DMS53 treated with DMSO at 0.1 percent for 48 hours (cell line): ENCODE data around the gene CFTR.
"Not testable (repeated sequence)": the region's sequence is repeated elsewhere in the genome, so short reads cannot be mapped to it uniquely, and the experiment has no call there.

ENCODE experiments used
- DNase-seq: peaks from one replicate; lab custom pipeline; 2025; ENCODE audit not compliant: unreplicated experiment; lab: John Stamatoyannopoulos, UW

CFTR gene

DNA sequence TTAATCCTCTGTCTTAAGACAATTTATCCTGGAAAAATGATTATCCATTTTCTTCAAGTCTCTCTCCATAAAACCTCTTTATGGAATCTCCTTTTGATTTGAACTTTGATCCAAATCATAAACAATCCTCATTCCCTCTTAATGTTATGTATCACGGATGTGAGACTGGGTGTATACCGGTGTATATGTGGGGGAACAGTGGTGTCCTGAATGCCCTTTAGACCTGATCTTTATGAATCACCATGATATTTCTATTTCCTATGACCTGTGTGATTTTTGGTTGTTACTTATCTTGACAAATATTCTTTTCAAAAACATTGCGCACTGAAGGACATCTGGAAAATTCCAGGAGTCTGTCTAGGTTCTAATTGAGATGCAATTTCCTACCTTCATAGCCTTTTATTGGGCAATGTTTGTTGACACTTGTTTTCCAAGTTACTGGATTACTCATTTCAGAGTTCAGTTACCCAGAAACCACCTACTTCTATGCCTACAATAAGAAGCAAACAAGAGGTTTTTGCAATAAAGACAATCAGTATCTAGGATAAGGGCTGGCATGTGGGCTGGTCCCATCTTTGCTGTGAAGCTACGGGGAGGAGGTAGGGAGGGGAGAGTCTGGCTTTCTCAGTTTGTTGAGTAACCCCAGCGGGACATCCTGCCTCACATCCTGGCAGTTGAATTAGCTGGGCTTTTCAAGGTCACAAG is 203.0 kb downstream of the CFTR start:
- no peak for DNase-seq

DNA sequence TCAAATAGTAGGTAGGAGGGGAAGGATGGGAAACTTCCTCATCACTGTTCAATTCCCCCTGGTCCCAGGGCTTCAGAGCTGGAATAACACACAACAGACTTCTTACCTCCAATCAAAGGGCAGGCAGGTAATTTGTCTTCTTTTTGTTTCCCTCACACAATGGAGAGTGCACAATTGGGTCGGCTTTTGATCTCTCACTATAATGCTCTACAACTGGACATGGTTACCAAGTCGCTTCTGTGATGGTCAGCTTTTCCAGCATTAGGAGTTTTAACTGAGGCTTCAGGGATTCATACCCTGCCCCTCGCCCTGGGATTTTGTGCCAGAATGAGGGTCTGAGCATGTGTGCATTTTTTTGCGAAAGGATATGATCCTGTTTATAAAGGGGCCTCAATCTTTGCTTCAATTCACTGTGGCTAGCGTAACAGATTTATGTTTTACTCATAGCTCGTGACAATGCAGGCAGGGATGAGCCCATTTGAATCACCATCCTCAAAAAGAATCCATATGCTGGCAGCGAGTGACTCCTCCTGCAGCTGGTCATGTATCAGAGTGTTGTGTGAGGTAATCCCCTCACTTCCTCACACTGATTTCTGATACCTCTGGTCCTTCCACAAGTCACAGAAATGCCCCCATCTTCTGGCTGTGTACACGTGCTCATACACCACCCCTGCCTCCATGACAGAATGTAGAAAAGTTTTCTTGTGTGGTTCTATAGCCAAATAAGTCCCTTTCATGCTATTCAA is 203.8 kb downstream of the CFTR start:
- DNase-seq = no peak

DNA sequence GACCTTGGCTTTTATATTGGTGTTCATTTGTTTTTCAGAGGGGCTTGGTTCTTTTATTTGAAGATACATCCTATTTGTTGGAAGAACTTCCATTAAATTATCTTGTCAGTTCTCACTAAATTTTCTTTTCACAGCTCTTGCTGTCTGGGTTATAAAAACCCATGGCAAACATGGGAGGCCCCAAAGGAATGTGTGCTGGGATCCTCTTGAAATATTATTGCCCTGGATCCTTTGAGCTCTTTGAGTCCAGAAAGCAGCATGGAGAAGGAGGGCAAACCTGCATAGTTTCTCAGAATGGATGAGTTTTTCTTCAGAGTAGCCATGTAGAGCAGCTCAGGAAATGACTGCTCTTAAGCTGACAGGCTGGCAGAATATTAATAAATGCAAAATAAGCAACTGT is 206.0 kb downstream of the CFTR start:
- DNase-seq = no peak

DNA sequence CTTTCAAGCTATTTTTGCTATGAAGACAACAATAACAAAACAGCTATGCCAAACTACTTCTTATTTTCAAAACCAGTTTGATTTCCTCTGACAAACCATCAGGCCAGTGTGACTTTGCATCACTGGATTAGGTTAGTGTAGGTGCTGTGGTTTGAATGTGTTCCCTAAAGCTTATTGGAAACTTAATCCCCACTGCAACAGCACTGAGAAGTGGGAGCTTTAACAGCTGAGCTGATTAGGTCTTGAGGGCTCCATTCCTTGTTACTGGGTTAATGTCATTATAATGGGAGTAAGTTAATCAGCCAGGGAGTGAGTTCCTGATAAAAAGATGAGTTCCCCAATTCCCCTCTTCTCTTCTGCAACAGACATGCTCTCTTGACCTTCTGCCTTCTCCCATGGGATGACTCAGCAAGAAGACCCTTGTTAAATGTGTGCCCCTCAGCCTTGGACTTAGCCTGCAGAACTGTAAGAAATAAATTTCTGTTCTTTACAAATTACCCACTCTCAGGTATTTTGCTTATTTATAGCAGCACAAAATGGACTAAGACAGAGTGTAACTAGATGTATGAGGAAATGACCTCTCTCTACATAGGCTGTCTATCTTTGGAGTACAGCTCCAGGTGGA is 206.6 kb downstream of the CFTR start:
- DNase-seq = no peak

DNA sequence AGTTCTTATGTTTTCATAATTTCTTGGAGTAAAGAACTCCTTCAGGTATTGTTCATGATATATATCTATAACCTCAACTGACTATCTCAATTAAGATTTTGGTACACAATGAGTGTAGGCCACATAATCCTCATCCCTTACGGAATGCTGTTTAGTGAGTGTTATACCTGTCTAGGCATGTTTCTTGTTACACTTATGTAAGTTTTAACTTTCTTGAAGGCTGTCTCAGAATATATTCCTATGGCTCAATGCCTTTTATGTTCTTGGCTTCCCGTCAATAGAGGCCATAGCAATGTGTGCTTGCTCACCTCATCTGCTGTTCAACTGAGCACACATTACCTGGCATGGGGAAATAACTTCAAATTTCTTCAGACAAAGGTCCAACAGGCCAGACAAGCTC is 208.3 kb downstream of the CFTR start:
- DNase-seq = no peak

DNA sequence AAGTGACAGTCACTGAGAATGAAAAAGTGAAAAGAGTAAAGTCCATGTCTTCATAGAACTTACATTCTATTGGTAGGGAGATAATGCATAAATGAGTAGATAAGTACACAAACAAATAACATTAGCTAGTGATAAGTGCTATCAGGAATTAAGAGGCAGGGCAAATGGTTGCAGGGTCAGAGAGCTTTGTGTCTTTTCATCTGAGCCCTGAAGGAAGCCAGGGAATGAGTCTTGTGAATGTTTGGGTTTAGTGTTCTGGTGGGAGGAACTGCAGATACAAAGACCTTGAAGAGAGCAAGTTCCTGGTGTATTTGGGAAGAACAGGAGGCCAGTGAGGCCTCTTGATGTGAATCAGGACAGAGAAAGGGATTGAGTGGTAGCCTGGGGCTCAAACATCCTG is 209.6 kb downstream of the CFTR start:
- no peak for DNase-seq

DNA sequence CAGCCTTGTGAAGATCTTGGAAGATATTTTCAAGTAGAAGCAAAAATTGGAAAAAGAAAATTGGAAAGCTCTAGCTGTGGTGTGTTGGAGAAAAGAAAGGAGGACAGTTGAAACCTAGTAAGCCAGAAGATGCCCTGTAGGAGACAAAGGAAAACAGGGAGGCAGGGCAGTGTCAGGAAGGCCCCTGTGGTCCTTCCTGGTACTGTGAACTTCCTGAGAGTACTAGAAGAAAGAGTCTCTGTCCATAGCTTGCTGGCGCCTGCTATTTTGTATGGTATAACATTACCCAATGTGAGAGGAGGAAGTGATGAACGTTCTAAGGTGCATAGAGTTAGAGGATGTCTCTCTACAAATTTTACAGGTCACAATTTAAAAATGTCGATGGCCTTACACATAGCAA is 210.3 kb downstream of the CFTR start:
- DNase-seq = no peak

DNA sequence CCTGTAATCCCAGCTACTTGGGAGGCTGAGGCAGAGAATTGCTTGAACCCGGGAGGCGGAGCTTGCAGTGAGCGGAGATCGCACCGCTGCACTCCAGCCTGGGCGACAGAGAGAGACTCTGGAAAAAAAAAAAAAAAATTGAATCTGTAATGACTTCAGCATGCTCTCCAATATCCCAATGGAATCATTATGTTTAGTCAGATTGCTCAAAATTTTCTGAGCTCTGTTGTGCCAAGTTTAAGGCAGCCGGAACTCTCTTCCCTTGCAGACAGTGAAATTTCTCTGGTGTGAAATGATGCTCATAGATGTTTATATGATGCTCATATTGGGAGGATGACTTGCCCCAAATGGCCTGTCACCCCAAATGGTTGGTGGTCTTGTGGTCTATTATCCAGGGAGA is 212.5 kb downstream of the CFTR start:
- DNase-seq = no peak

DNA sequence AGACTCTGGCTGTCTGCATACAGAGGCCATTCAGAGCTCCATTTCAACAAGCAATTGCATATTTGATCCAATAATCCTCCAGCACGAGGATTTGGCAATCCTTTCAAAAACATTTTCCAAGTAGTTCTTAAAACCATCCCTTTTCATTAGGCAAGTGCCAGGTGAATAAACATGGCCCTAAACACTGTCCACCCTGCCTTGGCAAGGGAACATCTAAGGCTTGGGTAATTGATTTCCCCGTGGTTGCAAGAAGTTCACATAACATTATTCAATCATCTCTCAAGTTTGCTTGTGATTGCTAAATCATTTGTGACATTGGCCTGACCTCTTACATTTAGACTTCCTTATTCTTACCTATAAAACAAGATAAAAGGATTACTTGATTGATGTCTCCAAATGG is 218.2 kb downstream of the CFTR start:
- no peak for DNase-seq

DNA sequence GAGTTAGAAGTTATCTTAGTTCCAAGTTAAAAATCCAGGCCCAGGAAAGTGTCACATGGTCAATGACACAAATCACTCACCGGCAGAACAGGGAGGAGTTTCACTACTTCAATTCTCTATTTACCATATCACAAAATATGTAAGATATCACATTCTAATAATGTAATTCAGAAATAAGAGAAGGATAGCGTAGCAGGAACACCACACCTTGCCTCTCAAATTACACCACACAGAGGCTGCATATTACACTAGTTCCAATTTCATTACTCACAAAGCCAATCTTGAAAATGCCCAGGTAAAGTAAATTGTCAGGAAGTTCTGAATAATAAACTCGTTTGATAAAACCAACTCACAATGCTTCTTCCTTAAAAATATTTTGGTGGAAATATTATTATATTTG is 224.2 kb downstream of the CFTR start:
- DNase-seq = no peak

DNA sequence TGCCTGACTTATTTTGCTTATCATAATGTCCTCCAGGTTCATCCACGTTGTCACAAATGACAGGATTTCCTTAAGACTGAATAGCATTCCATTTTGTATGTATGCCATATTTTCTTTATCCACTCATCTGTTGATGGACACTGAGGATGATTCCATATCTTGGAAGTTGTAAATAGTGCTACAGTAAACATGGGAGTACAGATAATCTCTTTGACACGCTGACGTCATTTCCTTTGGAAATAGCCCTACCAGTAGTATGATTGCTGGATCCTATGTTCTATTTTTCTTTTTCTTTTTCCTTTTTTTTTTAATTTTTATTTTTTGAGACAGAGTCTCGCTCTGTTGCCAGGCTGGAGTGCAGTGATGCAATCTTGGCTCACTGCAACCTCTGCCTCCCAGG is 225.8 kb downstream of the CFTR start:
- DNase-seq = no peak

DNA sequence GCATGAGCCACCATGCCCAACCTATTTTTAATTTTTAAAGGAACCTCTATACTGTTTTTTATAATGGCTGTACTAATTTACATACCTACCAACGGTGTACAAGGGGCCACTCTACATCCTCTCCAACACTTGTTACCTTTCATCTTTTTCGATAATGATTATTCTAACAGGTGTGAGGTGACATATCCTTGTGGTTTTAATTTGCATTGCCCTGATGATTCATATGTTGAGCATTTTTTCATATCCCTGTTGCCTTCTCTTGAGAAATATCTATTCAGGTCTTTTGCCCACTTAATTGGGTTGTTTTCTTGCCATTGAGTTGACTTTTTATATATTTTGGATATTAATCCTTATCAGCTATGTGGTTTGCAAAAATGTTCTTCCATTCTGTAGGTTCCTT is 226.4 kb downstream of the CFTR start:
- DNase-seq = peak; percentile 32

DNA sequence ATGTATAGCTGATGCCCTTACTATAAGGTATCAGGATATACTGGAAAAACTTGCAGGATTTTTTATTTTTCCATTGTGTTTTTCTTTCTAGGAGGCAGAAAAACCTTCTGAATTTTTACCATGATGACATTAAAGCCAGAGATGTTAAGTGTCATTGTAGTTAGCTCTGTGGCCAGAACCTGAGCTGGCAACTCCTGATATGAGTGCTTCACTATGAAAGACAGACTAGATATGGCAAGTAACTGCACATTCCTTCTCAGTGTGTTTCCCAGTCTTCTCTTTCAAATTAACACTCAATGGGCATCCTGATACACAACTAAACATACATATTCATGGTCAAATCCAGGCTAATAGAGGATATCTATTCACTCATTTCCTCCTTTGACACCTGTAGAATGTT is 227.3 kb downstream of the CFTR start:
- DNase-seq = no peak

DNA sequence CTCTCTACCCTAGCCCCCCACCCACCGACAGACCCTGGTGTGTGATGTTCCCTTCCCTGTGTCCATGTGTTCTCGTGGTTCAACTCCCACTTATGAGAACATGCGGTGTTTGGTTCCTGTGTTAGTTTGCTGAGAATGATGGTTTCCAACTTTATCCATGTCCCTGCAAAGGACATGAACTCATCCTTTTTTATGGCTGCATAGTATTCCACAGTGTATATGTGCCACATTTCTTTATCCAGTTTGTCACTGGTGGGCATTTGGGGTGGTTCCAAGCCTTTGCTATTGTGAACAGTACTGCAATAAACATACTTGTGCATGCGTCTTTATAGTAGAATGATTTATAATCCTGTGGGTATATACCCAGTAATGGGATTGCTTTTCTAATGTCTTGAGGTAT is 228.3 kb downstream of the CFTR start:
- DNase-seq = not testable (repeated sequence)

DNA sequence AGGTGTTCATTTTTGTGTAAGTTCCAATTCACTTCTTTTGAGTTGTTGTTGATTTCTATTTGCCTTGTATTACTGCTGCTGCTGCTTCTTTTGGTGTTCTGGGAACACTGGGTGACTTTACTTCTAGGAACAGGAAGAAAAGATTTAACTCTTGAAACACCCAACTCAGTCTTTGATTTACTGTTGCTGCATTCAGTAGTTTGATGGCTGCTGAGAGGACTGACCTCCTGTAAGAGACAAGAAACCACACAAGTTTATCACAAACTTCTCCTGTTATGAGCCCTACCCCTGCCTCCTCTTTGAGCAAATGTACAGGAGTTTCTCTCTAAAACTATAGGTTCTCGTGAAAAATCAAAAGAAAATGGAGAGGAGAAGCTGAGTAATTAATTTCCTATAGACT is 231.7 kb downstream of the CFTR start:
- DNase-seq = no peak

DNA sequence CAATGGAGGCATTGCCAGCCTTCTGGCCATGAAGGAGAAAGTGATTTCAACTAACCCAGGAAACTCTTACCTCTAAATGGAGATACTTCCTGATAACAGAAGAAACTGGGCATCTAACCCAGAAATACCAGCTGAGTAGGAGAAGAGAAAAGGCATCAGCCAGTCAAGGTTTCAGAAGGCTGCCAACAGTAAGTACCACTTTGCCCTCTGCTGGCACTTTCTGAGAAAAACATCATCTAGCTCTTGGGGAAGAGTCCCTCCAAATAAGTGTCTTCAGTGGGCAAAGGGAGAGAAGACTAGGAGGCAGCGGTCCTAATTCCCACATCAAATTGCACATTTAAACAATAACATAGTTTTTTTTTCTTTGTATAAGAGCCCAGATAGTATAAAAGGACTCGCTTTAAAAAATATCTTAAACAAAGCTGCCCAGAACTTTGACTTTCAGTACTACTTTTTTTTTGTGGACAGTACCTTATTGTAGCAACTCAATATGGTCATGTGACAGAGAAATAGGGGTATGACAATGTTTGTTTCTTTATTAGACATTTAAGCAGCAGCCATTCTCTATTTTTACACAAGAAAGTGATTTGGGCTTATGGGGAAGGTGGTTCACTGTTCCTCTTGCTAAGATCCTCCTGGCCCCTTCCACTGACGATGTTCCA is 236.1 kb downstream of the CFTR start:
- DNase-seq = peak; percentile 93

DNA sequence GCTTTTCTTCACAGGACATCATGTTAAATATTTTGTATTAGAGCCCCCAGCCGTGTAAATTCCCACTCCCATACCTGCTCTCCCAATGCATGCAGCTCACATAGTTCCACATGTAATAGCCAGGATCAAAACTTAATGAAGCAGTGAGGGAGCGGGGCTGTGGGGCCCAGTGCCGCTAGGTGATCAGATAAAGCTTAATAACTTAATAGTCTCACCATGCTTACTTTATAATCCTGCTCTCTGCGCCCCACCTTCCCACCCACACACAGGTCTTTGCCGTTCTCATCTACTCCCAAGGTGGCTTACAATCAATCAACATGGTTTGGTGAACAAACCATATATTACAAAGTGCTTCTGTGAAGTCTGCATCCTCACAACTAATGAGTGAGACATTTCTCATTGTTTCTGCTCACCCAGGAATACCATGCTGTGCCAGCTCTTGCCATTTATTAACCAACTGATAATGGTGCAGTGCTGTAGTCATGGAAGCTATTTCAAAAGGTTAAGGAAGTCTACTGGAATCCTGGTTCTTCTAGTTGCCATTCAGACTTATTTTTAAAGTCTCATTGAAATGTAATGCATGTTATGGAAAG is 237.0 kb downstream of the CFTR start:
- no peak for DNase-seq

DNA sequence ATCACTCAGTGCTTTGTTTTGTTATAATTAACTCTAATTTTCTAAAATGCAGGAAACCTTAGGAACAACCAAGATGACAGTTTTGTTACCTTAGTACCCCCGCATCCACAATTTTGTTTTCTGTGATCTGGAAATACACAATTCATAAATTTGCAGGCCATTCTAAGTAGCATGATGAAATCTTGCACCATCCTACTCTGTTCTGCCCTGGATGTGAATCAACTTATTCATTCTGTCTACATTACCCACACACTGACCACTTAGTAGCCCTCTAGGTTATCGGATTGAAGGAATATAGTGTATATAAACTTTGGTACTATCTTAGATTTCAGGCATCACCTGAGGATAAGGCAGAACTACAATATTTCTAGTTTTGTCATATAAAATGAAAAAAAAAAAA is 237.5 kb downstream of the CFTR start:
- no peak for DNase-seq
